HG03159 (cell line): ENCODE data around the gene ADAM15.

Source experiments
- ATAC-seq: cut with Tn5 transposase; IDR thresholded peaks from one replicate; pipeline ENCODE4 v1.9.1; 2021; ENCODE audit warnings: mild to moderate bottlenecking, moderate library complexity; ENCODE audit not compliant: unreplicated experiment

ADAM15 gene

GRCh38 chr1:155083865-155084721 lies 33.0 kb downstream of the ADAM15 start:
- no peak for ATAC-seq

GRCh38 chr1:155084722-155085503 lies 33.8 kb downstream of the ADAM15 start:
- ATAC-seq: peak; percentile 70

- ATAC-seq: no peak
Measured at GRCh38 chr1:155085504-155086127, 34.5 kb downstream of the ADAM15 start.

GRCh38 chr1:155086128-155086741 lies 35.1 kb downstream of the ADAM15 start:
- ATAC-seq: no peak

GRCh38 chr1:155086856-155087535 lies 35.9 kb downstream of the ADAM15 start:
- ATAC-seq: no peak

GRCh38 chr1:155091071-155092051 lies 40.2 kb downstream of the ADAM15 start:
- no peak for ATAC-seq

- no peak for ATAC-seq
Measured at GRCh38 chr1:155092131-155092530, 41.0 kb downstream of the ADAM15 start.

- ATAC-seq: no peak
Measured at GRCh38 chr1:155092641-155093040, 41.5 kb downstream of the ADAM15 start.

- no peak for ATAC-seq
Measured at GRCh38 chr1:155093911-155094621, 43.0 kb downstream of the ADAM15 start.

- no peak for ATAC-seq
Measured at GRCh38 chr1:155094622-155094948, 43.5 kb downstream of the ADAM15 start.

GRCh38 chr1:155099331-155099730 lies 48.2 kb downstream of the ADAM15 start:
- no peak for ATAC-seq

- no peak for ATAC-seq
Measured at GRCh38 chr1:155103325-155103724, 52.2 kb downstream of the ADAM15 start.

GRCh38 chr1:155104605-155105534 lies 53.8 kb downstream of the ADAM15 start:
- ATAC-seq: no peak

GRCh38 chr1:155105604-155106011 lies 54.5 kb downstream of the ADAM15 start:
- ATAC-seq: no peak

- ATAC-seq: no peak
Measured at GRCh38 chr1:155106862-155107261, 55.7 kb downstream of the ADAM15 start.

- no peak for ATAC-seq
Measured at GRCh38 chr1:155107309-155108264, 56.5 kb downstream of the ADAM15 start.

- no peak for ATAC-seq
Measured at GRCh38 chr1:155108296-155108695, 57.2 kb downstream of the ADAM15 start.
